GM15510 (cell line): ENCODE results near the gene USP15.

Experiments used
- POLR2A ChIP-seq: IDR thresholded peaks from 3 replicates; pipeline ENCODE4 v1.6.1; 2011; ENCODE audit warnings: borderline replicate concordance; ENCODE audit not compliant: insufficient read length; ENCODE audit errors: extremely low read depth

The USP15 gene

GRCh38 chr12:62313727-62314380, 53.6 kb downstream of the USP15 start:
- TF ChIP-seq POLR2A, result no peak

- TF ChIP-seq POLR2A, result no peak
Observed at GRCh38 chr12:62317017-62317416, 56.8 kb downstream of the USP15 start.

- TF ChIP-seq POLR2A, result no peak
Observed at GRCh38 chr12:62319058-62319457, 58.9 kb downstream of the USP15 start.

GRCh38 chr12:62320054-62320453, 59.9 kb downstream of the USP15 start:
- no peak for TF ChIP-seq POLR2A

GRCh38 chr12:62323386-62323785, 63.2 kb downstream of the USP15 start:
- TF ChIP-seq POLR2A, result no peak

- no peak for TF ChIP-seq POLR2A
Observed at GRCh38 chr12:62328296-62328921, 68.2 kb downstream of the USP15 start.

GRCh38 chr12:62331306-62331705, 71.1 kb downstream of the USP15 start:
- no peak for TF ChIP-seq POLR2A

- TF ChIP-seq POLR2A, result no peak
Observed at GRCh38 chr12:62332598-62332997, 72.4 kb downstream of the USP15 start.

GRCh38 chr12:62335057-62335456, 74.9 kb downstream of the USP15 start:
- no peak for TF ChIP-seq POLR2A

GRCh38 chr12:62335796-62336195, 75.6 kb downstream of the USP15 start:
- TF ChIP-seq POLR2A, result no peak

- TF ChIP-seq POLR2A, result no peak
Observed at GRCh38 chr12:62345667-62346066, 85.5 kb downstream of the USP15 start.

- TF ChIP-seq POLR2A, result no peak
Observed at GRCh38 chr12:62346817-62347216, 86.6 kb downstream of the USP15 start.

GRCh38 chr12:62347922-62348650, 87.9 kb downstream of the USP15 start:
- no peak for TF ChIP-seq POLR2A

GRCh38 chr12:62350554-62350953, 90.3 kb downstream of the USP15 start:
- no peak for TF ChIP-seq POLR2A

GRCh38 chr12:62351326-62351725, 91.1 kb downstream of the USP15 start:
- TF ChIP-seq POLR2A, result no peak

GRCh38 chr12:62361048-62361447, 100.8 kb downstream of the USP15 start:
- TF ChIP-seq POLR2A, result no peak
